Spleen (tissue), 11 donors: ENCODE data around the gene ZNF184. TPM values are rescaled to one million over a fixed set of nuclear protein-coding genes. Genes with fewer than 3 reads are reported as not detected.
A peak's percentile ranks its signal among the peaks of the same experiment; 100 is the strongest.

Source experiments
- DNase-seq: peaks from one replicate; pipeline ENCODE4 v3.0.0-alpha.2; 2020
- H3K27ac ChIP-seq, 8 donors: fragments of 200-600 bp; sonication (generic) in 7 of 8; 1 replicate in 4 of 8; 2 replicates in 4 of 8; pipeline versions ENCODE4 v1.5.0 to v1.8.0; 2016 to 2021; ENCODE audit warnings: inconsistent platforms in 4 of 8, mild to moderate bottlenecking in 4 of 8, moderate library complexity in 1 of 8
- H3K27me3 ChIP-seq, 7 donors: fragments of 200-600 bp; sonication (generic) in 6 of 7; replicated peaks in 1 of 7; 1 replicate in 4 of 7; 2 replicates in 3 of 7; pipeline versions ENCODE4 v1.5.0 to v1.8.0; 2016 to 2021; ENCODE audit warnings: inconsistent platforms in 3 of 7, mild to moderate bottlenecking in 1 of 7
- H3K36me3 ChIP-seq, 6 donors: fragments of 200-600 bp; sonication (generic) in 5 of 6; 1 replicate in 4 of 6; 2 replicates in 2 of 6; pipeline versions ENCODE4 v1.5.0 to v1.8.0; 2016 to 2021; ENCODE audit warnings: inconsistent platforms in 2 of 6
- H3K4me1 ChIP-seq, 6 donors: fragments of 200-600 bp; sonication (generic) in 5 of 6; 1 replicate in 3 of 6; 2 replicates in 3 of 6; pipeline versions ENCODE4 v1.5.0 to v1.8.0; 2016 to 2021; ENCODE audit warnings: inconsistent platforms in 3 of 6
- H3K4me3 ChIP-seq, 8 donors: fragments of 200-600 bp; sonication (generic) in 7 of 8; 1 replicate in 4 of 8; 2 replicates in 4 of 8; pipeline versions ENCODE4 v1.5.0 to v1.8.0; 2016 to 2021; ENCODE audit warnings: inconsistent platforms in 4 of 8, mild to moderate bottlenecking in 4 of 8, moderate library complexity in 2 of 8
- H3K9me3 ChIP-seq, 8 donors: fragments of 200-600 bp; sonication (generic) in 7 of 8; 1 replicate in 4 of 8; 2 replicates in 4 of 8; pipeline versions ENCODE4 v1.5.0 to v1.8.0; 2016 to 2021; ENCODE audit warnings: inconsistent platforms in 4 of 8
- CTCF ChIP-seq, 11 experiments: fragments of 200-600 bp in 7 of 11; fragments of 450-650 bp in 4 of 11; sonication (generic) in 4 of 11; IDR thresholded peaks in 8 of 11; conservative IDR thresholded peaks in 3 of 11; 1 replicate in 7 of 11; 2 replicates in 4 of 11; pipeline versions ENCODE4 v1.4.0 to v1.8.0; 2016 to 2021; ENCODE audit warnings: antibody characterized with exemption in 11 of 11, inconsistent platforms in 4 of 11, mild to moderate bottlenecking in 1 of 11
- POLR2A ChIP-seq, 3 donors: fragments of 450-650 bp; IDR thresholded peaks; one replicate each; pipeline ENCODE4 v1.5.1; 2017; ENCODE audit warnings: antibody characterized with exemption in 3 of 3, mild to moderate bottlenecking in 1 of 3
- POLR2AphosphoS5 ChIP-seq, 3 donors: sonication (generic); formaldehyde crosslinking; IDR thresholded peaks; one replicate each; pipeline ENCODE4 v1.5.1; 2017; ENCODE audit warnings: antibody characterized with exemption in 3 of 3
- WGBS, 5 donors: extraction: QIAGEN DNeasy Blood & Tissue Kit in 3 of 5; methylation state at CpG; one replicate each; pipeline versions ENCODE4 v1.1.5 to v1.1.7; 2013 to 2018; 5-methylcytosine and 5-hydroxymethylcytosine counted together
- intact Hi-C: fragments of 100-400 bp; cut with DNase I; formaldehyde crosslinking; loops from one replicate; pipeline ENCODE4 v1.15.0; 2023; ENCODE audit warnings: low total_unique reads
- polyA plus RNA-seq, 3 donors: library from polyadenylated mRNA; stranded (reverse); fragments of 200-250 nt; gene quantifications; one replicate each; pipeline ENCODE4 v1.2.1, GENCODE V29; 2013
- total RNA-seq, 7 donors: library from RNA; depleted of rRNA in 3 of 7; stranded (reverse); fragments of >200 nt in 3 of 7; fragmentation: NEBNext Ultra II Directional in 4 of 7; extraction: Animal tissue kit (Norgen Biotek cat#: 25700) in 4 of 7; gene quantifications; one replicate each; pipeline versions ENCODE4 v1.1.0 to v1.2.1, GENCODE V29; 2016 to 2021
- donor health status: healthy with polysubstance abuse.
- donor health status: DM: no; HTN: no; CAD: no; lungs with moderate emphysema.
- donor health status: DM: no; HTN: no; CAD: no.
- donor health status: Bipolar disorder and iron deficiency.
- donor health status: healthy.
- donor health status: DM: no; HTN: no; CAD: no.
- donor health status: DM: yes; HTN: yes; CAD: no.

Gene ZNF184
- total and polyA plus RNA-seq, 10 donors: 2.2 to 11.2 (median 7.4) TPM

GRCh38 chr6:27502508-27503435 lies 29.9 kb upstream of the ZNF184 start:
- H3K36me3 ChIP-seq: no peaks in the 10 kb centered on the region
- no peaks in the 10 kb centered on the region for H3K9me3 ChIP-seq
- 0 to 1% (median 1%) methylated on average over 33 of the region's 33 CpGs for WGBS, 5 donors
- H3K4me3 ChIP-seq: peak overlapping the region; percentile 36 to 68 (median 50)
- peaks cover 0 to 32% (median 0%) of the 10 kb centered on the region in 7 donors for H3K27me3 ChIP-seq
- intact Hi-C loops: no loop called here
- TF ChIP-seq CTCF (IDR thresholded peaks at IDR 0.05 in 8 of 11, conservative IDR thresholded peaks at IDR 0.05 in 3 of 11) (no peak), POLR2AphosphoS5 (IDR thresholded peaks at IDR 0.05) (no peak), POLR2A (IDR thresholded peaks at IDR 0.05) (no peak)
- H3K27ac ChIP-seq: peak overlapping the region; percentile 48 to 73 (median 62)
- peak; percentile 88 for DNase-seq
- H3K4me1 ChIP-seq: peaks cover 9 to 36% (median 13%) of the 10 kb centered on the region in 6 donors

- Histone ChIP-seq H3K27me3 (peaks cover 0 to 47% (median 6%) of the 10 kb centered on the region in 7 donors), H3K27ac (no peak overlapping the region), H3K4me3 (no peak overlapping the region), H3K4me1 (peaks cover 9 to 36% (median 13%) of the 10 kb centered on the region in 6 donors), H3K9me3 (no peaks in the 10 kb centered on the region), H3K36me3 (no peaks in the 10 kb centered on the region)
- no peak for DNase-seq
- no peak for TF ChIP-seq POLR2A (IDR thresholded peaks at IDR 0.05)
- intact Hi-C loops: no loop called here
- 60 to 85% (median 75%) methylated on average over 2 of the region's 2 CpGs for WGBS, 5 donors
Observed at GRCh38 chr6:27501187-27501586, 28.3 kb upstream of the ZNF184 start.

- intact Hi-C loops: no loop called here
- DNase-seq: no peak
- H3K9me3 ChIP-seq: peaks cover 0 to 5% (median 0%) of the 10 kb centered on the region in 8 donors
- WGBS, 5 donors: 22 to 35% (median 25%) methylated on average over 2 of the region's 2 CpGs
- no peak for TF ChIP-seq CTCF (IDR thresholded peaks at IDR 0.05 in 8 of 11, conservative IDR thresholded peaks at IDR 0.05 in 3 of 11)
- H3K4me3 ChIP-seq: no peak overlapping the region
- no peaks in the 10 kb centered on the region for H3K36me3 ChIP-seq
- H3K4me1 ChIP-seq: peaks cover 9 to 37% (median 15%) of the 10 kb centered on the region in 6 donors
- H3K27ac ChIP-seq: no peak overlapping the region
- peaks cover 0 to 57% (median 16%) of the 10 kb centered on the region in 7 donors for H3K27me3 ChIP-seq
Observed at GRCh38 chr6:27500177-27500576, 27.3 kb upstream of the ZNF184 start.

GRCh38 chr6:27495386-27496135 lies 22.7 kb upstream of the ZNF184 start:
- peaks cover 0 to 5% (median 0%) of the 10 kb centered on the region in 8 donors for H3K9me3 ChIP-seq
- peaks cover 0 to 76% (median 20%) of the 10 kb centered on the region in 7 donors for H3K27me3 ChIP-seq
- peak overlapping the region in 4 of 8 donors; percentile 13 to 53 (median 25) for H3K27ac ChIP-seq
- intact Hi-C loops: no loop called here
- TF ChIP-seq POLR2A (IDR thresholded peaks at IDR 0.05) (no peak), CTCF (IDR thresholded peaks at IDR 0.05 in 8 of 11, conservative IDR thresholded peaks at IDR 0.05 in 3 of 11) (no peak), POLR2AphosphoS5 (IDR thresholded peaks at IDR 0.05) (peak in 1 of 3 donors; percentile 34)
- H3K4me1 ChIP-seq: peaks cover 0 to 13% (median 3%) of the 10 kb centered on the region in 6 donors
- WGBS, 5 donors: 4 to 6% (median 6%) methylated on average over 34 of the region's 34 CpGs
- H3K36me3 ChIP-seq: no peaks in the 10 kb centered on the region
- no peak for DNase-seq
- peak overlapping the region; percentile 5 to 62 (median 36) for H3K4me3 ChIP-seq
